Measurements from ENCODE around the gene SRRT.
"Not testable (repeated sequence)": the region's sequence is repeated elsewhere in the genome, so short reads cannot be mapped to it uniquely, and the experiment has no call there.

The SRRT gene

GRCh38 chr7:100874577-100875355 is at the start of gene SRRT:
TSS of gene SRRT (plus strand) at chr7:100875103. CDS start at chr7:100875591, 488 bp downstream.
- peak; percentile 99 for DNase-seq

- no peak for DNase-seq
Measured at GRCh38 chr7:100825215-100825671, 49.7 kb upstream of the SRRT start.

- no peak for DNase-seq
Measured at GRCh38 chr7:100825751-100826513, 49.0 kb upstream of the SRRT start.

- no peak for DNase-seq
Measured at GRCh38 chr7:100826514-100827329, 48.2 kb upstream of the SRRT start.

GRCh38 chr7:100827330-100828226 is 47.3 kb upstream of the SRRT start, which contains the start of gene EPHB4:
TSS of gene EPHB4 (minus strand) at chr7:100827523. CDS start at chr7:100827030, 493 bp downstream.
- DNase-seq: no peak

GRCh38 chr7:100829150-100829716 is 45.7 kb upstream of the SRRT start:
- DNase-seq: no peak

GRCh38 chr7:100830396-100830795 is 44.5 kb upstream of the SRRT start:
- no peak for DNase-seq

GRCh38 chr7:100832281-100832633 is 42.6 kb upstream of the SRRT start:
- DNase-seq: no peak

GRCh38 chr7:100835903-100836811 is 38.7 kb upstream of the SRRT start:
- DNase-seq: no peak

GRCh38 chr7:100836812-100837098 is 38.1 kb upstream of the SRRT start:
- no peak for DNase-seq

GRCh38 chr7:100837099-100837836 is 37.6 kb upstream of the SRRT start:
- peak; percentile 87 for DNase-seq

GRCh38 chr7:100839361-100839760 is 35.5 kb upstream of the SRRT start:
- DNase-seq: no peak

GRCh38 chr7:100840470-100841100 is 34.3 kb upstream of the SRRT start:
- DNase-seq: no peak

- no peak for DNase-seq
Measured at GRCh38 chr7:100847360-100847759, 27.5 kb upstream of the SRRT start.

- peak; percentile 93 for DNase-seq
Measured at GRCh38 chr7:100852048-100852872, 22.6 kb upstream of the SRRT start, which contains the start of gene SLC12A9. TSS of gene SLC12A9 (plus strand) at chr7:100852713. CDS start at chr7:100854198, 1,485 bp downstream.

- DNase-seq: no peak
Measured at GRCh38 chr7:100854146-100854895, 20.6 kb upstream of the SRRT start.

- DNase-seq: not testable (repeated sequence)
Measured at GRCh38 chr7:100854899-100855298, 20.0 kb upstream of the SRRT start.

- DNase-seq: no peak
Measured at GRCh38 chr7:100855515-100855914, 19.4 kb upstream of the SRRT start.
